ENCODE measurements around the gene TAS2R38.
"Not testable (repeated sequence)": the region's sequence is repeated elsewhere in the genome, so short reads cannot be mapped to it uniquely, and the experiment has no call there.

The TAS2R38 gene

DNA sequence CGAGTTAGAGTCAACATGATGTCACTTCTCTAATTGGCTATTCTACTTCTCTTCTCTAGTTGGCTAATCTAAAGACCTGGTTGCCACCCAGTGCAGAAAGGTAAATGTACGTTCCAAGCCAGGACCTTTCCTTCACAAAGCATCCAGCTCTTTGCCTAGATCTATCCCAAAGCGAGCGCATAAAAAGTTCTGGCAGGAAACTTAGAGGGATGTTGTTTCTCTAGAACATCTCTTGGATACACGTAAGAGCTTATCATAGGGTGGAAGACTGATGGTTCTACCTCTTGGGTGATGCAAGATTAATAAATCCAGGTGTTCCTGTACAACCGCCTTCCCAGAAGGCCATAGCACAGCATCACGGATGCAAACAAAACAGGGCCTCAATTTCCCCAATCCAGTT is at the start of gene TAS2R38:
TAS2R38 (minus strand) TSS at position 101 of the 400 bp plus-strand sequence; CDS start at position 17, 84 bp downstream.
- no peak for DNase-seq

DNA sequence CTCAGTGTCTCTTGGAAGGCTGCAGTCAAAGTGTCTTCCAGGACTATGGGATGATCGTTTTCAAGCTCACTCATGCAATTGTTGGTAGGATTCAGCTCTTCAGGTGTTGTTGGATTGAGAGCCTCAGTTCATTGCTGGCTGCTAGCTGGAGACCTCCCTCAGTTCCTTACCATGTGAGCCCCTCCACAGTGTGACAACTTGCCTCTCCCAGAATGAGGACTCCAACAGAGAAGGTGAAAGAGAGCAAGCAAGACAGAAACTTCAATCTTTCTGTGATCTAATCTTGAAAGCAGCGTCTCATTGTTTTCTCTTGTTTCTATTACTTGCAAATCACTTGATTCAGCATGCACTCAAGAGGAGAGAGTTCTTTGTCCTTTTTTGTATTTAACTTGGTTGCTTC is 44.6 kb upstream of the TAS2R38 start:
- DNase-seq = no peak

DNA sequence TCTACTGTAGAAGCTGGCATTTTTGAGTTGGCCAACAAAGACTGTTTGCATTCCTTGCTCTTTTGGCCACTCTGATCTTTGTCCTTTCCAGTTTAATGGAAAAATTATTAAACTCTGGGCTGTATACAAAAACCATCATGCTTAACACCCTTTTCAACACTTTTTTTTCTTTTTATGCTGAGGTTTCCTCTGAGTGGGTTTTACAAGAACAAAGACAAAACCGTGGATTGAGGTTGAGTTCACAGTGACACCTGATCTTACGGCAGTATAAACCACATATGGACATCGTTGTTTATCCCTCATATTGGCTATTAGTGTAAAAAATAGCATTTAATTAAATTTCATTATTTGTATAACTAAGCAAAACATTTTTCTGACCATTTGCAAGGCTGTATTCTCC is 43.9 kb upstream of the TAS2R38 start:
- no peak for DNase-seq

DNA sequence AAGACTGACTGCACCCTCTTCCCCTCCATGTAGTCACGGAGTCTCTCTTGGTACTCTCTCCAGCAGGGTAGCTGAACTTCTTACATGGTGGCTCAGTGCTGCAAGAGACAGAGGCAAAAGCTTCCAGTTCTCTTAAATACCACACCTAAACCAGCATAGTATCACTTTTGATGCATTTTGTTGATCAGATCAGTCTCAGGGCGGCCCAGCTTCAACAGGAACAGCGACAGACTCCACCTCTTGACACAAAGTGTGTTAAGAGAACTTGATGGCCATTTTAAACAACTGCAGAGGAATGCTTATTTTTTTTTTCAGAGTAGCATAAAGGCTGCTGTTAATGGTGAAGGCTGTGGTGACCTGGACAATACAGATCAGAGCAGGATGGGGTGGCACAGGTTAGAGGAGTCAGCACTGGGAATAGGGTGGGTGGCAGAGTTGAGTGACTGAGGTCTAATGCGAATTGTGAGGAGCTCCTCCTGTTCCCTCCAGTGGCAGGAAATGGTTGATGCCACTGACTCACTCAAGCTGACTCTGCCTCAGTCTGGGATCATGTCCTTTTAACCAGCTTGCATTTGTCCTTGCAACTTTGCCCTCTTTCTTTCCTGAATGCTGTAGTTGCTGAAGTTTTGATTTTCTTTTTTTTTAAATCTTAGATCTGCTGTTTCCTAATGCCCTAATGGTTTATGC is 39.4 kb upstream of the TAS2R38 start:
- no peak for DNase-seq

DNA sequence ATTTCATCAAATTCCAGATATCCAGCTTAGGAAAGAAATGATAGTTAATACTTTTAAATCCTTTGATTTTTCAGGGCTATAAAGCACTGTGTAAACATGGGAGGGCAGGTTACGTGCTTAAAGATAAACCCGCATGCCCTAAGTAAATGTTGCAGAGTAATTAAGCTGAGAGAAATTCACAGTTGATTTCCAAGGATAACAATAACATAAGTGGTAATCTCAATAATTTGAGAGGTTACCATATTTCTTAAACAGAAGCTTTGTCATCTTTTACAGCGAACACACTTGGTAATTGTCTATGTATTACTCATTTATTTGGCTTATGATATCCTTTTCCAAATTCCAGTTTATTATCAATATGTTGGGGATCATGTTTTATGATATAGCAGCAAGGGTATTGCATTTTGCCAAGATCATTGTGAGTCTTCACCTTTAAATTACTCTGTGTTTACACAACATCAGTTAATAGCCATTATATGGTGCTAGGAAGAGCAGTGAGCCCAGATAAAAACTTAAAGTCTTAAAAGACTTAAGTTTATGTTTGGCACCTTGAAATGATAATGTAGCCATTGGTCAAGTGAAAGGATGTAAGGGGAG is 37.5 kb upstream of the TAS2R38 start:
- no peak for DNase-seq

DNA sequence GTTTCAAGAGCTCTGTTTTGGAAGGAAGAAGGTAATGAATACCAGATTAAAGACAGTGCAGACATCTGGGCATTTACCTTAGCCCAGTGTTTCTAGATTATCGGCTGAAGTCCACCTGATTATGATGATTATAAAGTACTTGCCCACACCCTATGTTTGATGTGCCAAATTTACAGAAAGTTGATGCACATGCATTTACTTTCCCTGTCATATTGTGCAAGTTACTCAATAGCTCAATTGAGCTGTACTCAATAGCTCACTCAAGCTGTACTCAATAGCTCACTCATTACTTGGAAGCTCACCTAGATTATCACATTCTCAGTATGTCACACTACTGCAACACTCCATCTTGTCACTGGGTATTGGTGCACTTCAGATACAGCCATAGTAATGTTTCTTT is 35.6 kb upstream of the TAS2R38 start:
- DNase-seq = no peak

DNA sequence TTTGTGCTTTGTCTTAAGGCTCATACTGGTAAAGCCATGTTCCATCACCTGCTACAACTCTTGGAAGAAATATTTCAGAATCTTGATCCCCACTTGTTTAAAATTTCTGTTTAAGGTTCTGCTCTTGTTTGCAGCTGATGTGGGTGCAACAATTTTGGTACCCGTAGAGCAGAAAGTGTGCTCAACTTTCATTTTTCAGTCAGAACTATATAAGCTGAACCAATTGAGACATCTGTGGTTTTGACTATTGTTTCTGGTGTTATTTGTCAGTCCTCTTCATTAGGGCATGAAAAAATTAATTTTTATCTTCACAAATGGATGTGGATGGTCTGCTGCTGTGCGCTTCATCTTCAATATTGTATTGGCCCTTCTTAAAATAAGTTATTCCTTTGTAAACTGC is 33.0 kb upstream of the TAS2R38 start:
- DNase-seq = no peak

DNA sequence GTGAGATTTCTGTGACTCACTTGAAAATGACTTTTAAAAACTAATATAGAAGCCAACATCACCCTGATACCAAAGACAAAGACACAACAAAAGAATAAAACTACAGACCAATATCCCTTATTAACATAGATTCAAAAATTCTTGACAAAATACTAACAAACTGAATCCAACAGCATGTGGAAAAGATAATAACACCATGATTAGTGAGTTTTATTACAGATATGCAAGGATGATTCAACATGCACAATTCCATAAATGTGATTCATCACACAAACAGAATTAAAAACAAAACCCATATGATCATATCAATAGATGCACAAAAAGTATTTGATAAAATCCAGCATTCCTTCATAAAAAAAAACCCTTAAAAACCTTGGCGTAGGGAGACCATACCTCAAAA is 28.6 kb upstream of the TAS2R38 start:
- DNase-seq = no peak

DNA sequence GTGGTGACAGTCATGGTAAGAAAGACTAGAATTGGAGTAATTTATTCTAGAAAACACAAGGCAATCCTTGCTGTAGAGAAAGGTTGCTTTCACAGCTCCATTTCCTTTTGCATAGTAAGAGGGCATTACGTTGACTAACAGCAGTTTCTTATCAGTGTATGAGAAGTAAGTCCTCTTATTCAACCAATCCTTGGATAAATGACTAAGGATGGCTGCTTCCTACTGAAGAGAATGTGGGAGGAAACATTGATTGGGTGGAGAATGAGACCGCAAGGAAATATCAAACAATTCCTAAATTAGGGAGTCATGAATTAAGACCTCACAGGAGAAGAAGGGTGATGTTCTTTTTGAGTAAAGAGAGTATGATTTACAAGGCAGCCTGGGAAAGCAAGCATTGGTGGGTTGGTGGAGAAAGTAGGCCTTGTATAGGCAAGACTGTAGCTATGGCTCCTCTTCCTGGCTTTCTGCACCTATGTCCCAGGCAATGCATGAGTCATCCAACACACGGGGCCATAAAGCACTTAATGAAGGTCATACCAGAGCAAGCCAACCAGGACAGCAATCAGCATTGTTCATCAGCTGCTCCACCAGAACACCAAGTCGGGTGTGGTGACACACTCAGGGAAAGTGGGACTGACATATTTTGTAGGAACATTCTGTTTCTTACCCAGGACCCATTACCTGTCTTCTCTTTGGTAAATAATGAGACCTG is 27.7 kb upstream of the TAS2R38 start:
- no peak for DNase-seq

DNA sequence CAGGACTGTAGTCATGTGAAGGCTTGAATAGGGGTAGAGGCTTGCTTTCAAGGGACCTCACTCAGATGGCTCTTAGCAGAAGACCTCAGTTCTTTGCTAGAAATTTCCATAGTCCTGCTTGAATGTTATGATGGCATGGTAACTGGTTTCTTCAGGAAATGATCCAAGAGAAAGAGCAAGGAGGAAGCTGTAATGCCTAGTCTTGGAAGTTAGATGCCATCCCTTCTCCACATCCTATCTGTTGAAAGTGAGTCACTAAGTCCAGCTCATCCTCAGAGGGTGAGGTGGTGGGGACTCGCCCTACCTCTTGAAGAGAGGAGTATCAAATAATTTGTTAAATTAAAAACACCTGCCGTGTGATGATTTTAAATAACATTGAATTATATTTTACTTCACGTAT is 26.7 kb upstream of the TAS2R38 start:
- DNase-seq = no peak

DNA sequence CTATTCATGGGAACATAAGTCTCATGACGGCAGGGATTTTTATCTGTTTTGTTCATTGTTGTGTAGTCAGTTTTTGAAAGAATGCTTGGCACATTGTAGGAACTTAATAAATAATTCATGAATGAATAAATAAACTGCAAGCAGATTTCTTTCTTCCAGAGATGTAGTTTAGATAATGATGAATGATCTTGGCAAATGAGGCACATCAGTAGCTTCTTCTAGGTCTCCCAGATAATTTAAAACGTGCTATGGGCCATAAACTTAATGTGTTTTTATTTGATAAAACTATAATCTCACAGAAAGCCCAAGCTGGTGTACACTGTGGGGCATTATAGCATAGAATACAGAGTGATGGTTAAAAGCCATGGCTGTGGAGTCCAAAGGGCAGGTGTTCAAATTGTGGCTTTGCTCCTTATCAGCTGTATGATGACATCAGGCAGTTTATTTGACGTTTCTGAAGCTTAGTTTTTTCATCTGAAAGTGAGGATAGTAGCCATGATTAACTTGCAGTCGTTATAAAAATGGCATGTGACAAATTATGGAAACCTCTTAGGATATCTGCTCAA is 25.6 kb upstream of the TAS2R38 start:
- no peak for DNase-seq

DNA sequence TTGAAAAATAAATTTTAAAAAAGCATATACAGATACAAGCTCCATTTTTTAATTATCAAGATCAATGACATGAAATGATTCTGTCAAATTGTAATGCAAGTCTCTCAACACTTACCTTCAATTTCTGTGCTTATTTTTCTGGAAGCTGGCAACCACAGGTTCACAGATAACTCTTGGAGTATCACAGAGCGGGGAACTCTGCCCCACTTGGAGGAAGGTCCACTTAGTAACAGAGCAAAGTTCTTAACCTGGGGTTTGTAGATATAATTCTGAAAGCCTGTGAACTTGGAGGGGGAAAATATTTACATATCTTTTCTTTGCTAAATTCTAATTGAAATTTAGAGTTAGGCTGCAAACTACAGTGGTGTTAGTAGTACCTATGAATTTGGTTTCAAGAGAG is 19.8 kb upstream of the TAS2R38 start:
- no peak for DNase-seq

DNA sequence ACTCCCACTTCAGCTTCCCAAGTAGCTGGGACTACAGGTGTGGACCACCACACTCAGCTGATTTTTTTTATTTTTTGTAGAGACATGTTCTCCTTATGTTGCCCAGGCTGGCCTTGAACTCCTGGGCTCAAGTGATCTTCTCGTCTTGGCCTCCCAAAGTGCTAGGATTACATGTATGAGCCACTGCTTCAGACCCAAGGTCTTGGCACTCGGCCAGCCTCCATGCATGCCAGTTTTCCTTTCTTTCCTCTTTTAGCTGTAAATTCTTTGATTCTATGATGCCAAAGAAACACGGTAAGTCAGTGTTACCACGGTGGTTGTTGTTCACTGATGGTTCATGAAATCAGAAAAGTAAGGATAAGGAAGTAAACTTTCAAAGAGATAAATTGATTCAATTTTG is 19.1 kb upstream of the TAS2R38 start:
- no peak for DNase-seq

DNA sequence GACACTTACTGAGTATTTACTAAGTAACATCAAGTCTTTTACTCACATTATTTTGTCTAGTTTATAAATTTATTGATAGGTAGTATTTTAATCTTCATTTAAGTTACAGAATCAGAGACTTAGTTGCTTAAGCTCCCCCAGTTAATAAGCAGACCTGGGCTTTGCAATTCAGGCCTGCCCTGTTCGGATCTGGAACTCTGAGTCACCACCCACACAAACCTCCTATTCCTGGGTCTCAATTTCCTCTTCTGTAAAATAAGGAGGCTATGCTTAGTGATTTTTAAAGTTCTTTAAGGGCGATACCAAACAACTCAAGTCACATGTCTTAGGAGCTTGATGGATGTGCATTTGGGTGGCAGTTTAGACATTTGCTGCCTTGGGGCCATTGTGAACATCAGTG is 18.6 kb upstream of the TAS2R38 start:
- DNase-seq = no peak

DNA sequence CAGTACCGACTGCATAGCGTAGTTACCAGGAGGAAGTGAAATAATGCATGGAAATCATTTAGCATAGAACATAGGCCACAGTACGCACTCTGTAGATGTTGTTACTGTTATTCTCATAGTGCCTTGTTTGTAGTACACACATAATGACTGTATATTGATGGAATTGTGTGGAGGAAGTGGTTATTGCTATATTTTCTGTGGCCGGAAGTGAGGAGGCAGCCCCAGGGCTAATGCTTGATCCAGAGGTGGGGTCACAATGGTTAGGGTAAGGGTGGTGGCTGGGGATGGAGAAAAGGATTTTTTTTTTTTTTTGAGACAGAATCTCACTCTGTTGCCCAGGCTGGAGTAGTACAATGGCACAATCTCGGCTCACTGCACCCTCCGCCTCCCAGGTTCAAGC is 17.6 kb upstream of the TAS2R38 start:
- DNase-seq = no peak

DNA sequence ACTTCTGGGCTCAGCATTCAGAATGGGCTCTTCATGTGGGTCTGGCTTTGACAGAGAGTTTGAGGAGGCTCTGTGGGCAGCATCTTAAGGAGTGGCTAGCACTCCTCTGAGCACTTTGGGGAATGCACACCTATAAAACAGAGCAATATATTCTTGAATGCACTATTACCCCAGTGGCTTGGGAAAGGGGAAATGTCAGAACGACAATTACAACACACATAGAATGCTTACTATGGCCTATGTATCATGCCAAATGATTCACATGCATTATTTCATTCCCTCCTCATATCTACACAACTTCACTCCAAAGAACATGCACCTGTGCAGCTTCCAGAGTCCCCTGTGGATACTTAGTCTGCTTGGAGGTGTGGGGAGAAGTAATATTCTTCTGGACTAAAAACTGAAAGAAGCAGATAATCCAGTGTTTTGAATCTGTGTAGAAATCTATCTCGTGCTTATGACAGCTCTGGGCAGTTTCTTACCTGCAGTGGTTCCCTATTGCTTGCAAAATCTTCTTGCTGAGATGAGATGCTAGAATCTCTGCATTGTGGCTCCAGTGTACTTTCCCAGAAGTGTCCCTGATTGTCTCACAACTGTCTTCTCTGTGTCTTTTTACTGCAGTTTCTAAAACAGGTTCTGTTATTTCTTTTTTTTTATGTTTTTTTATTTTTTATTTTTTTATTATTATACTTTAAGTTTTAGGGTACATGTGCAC is 16.6 kb upstream of the TAS2R38 start:
- no peak for DNase-seq

DNA sequence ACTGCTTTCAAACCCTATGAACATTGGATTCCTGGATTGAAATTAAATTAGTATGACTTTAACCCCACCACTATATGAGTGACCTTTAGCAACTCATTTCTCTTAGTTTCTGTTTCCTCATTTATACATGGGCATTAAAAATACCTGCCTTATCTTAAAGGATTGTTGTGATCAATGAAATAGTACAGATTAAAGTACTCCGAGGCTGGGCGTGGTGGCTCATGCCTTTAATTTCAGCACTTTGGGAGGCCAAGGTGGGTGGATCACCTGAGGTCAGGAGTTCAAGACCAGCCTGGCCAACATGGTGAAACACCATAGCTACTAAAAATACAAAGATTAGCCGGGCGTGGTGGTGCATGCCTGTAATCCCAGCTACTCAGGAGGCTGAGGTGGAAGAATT is 14.2 kb upstream of the TAS2R38 start:
- not testable (repeated sequence) for DNase-seq

DNA sequence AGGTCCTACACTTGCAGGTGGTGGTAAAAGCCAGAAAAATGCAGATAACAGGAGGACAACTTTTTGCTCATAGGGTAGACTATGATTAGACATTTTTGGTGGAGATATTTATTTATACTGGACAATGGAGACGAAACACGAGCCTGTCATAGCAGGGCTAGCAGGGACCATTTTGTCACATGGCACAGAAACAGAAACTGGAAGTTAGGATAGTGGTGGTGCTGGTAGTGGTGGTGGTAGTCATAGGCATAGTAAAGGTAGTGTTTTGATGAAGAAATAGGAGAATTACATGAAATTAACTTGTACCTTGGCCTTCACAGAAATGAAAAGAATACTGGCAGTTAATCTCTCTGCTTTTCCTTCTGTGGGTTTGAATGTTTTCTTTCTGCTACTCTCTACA is 13.3 kb upstream of the TAS2R38 start:
- no peak for DNase-seq

DNA sequence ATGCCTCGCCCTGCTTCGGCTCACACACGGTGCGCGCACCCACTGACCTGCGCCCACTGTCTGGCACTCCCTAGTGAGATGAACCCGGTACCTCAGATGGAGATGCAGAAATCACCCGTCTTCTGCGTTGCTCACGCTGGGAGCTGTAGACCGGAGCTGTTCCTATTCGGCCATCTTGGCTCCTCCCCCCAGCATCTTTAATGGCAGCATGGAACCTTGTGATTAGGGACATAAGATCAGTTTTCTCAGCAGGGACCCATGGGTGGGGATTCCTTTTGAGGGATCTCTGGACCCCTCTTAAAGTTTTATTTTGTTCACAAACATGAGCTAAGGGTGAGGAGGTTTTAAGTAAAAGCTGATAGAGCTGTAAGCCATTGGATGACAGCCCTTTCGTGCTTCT is 12.4 kb upstream of the TAS2R38 start:
- DNase-seq = not testable (repeated sequence)

DNA sequence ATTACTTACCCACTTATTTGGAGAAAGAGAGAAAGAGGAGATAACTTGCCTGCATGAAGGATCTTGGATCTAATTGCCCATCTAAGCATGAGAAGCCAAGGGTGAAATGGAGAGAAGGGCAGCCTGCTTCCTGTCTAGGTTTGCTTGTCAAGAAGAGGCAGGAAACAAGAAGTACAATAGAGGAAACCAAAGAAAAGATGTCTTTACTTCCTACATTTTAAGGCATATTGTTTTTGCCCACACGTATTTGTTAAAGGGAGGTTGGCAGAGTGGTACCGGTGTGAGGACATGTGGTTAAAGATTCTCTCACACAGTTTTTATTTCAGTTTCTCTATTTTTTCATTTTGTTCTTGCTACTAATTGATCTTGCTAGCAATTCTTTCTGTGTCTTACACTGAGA is 6.0 kb upstream of the TAS2R38 start:
- DNase-seq = no peak

DNA sequence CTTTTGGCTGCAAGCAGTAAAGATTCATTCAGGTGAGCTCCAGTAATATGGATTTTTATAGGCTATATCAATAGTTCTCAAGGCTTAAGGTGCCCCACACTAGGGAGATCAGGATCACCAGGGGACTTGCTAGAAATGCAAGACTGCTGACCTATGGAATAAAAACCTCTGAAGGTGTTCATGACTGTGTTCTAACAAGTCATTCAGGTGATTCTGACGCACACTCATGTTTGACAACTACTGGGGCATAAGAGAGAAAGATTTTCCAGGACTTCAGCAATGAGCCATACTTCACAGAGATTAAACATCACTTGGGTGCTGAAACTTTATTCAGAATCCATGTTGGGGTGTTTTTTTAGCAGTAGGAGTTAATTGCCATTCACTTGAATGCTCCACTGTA is 4.8 kb upstream of the TAS2R38 start:
- no peak for DNase-seq

DNA sequence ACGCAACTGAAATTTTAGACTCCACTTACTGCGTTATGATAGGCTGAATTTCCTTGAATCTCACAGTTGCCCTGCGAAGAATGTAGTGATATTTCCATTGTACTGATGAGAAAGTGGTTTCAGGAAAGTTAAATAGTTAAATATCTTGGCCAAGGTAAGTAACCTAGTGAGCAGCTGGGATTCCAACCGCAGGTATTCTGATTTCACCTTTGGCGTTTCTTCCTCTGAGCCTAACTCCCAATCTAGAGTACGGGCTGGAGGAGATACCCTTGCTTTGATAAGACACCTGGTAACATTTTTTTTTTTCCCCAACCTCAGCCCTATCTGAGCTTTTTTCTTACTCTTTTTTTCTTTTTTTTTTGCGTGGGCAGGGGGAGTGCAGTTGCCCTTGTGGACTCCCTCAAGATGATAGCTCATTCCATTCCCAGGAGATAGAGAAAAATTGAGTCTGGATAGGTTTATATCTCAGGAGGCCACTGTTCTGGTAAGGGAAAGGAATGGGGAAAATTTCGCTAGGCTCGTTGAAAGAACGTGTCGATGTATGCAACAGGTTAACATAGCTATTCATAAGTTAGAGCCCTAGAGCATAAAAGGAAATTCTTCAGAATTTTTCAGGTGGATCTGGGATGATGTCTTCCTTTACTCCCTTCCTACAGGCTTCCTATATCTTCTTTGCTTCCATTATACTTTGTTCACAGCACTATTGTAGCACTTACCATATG is 3.1 kb upstream of the TAS2R38 start:
- DNase-seq = no peak

Data from OCI-M1 (cell line).